ENCODE results near the gene TACC3. TPM values are rescaled to one million over a fixed set of nuclear protein-coding genes. Genes with fewer than 3 reads are reported as not detected.
A peak's percentile ranks its signal among the peaks of the same experiment; 100 is the strongest.

TACC3 gene
- total RNA-seq, 1 experiment from 2014 or later, result 207 TPM

- no peak for TF ChIP-seq ZNF281 (CRISPR knock-in tag; IDR thresholded peaks at IDR 0.05)
- TF ChIP-seq JAZF1 (CRISPR knock-in tag; IDR thresholded peaks at IDR 0.05), result no peak
- TF ChIP-seq NR1H2 (CRISPR knock-in tag; IDR thresholded peaks at IDR 0.05), result no peak
- TF ChIP-seq HMGA2 (CRISPR knock-in tag; IDR thresholded peaks at IDR 0.05), result no peak
- no peak for TF ChIP-seq ZNF121 (CRISPR knock-in tag; IDR thresholded peaks at IDR 0.05)
- TF ChIP-seq ZMAT4 (CRISPR knock-in tag; IDR thresholded peaks at IDR 0.05), result no peak
- TF ChIP-seq HMGXB4 (CRISPR knock-in tag; IDR thresholded peaks at IDR 0.05), result no peak
- TF ChIP-seq SP1 (CRISPR knock-in tag; conservative IDR thresholded peaks at IDR 0.05), result no peak
- TF ChIP-seq ZNF219 (CRISPR knock-in tag; IDR thresholded peaks at IDR 0.05; ENCODE audit: borderline replicate concordance), result no peak
- no peak for TF ChIP-seq FOXJ3 (CRISPR knock-in tag; IDR thresholded peaks at IDR 0.05; ENCODE audit: borderline replicate concordance)
- TF ChIP-seq ETV6 (CRISPR knock-in tag; IDR thresholded peaks at IDR 0.05), result 0 out of 2 replicates have a peak, but pooled peaks have one; percentile 26
- TF ChIP-seq ZNF512 (CRISPR knock-in tag; IDR thresholded peaks at IDR 0.05; ENCODE audit: borderline replicate concordance), result no peak
- no peak for TF ChIP-seq PRRX2 (CRISPR knock-in tag; IDR thresholded peaks at IDR 0.05)
- no peak for TF ChIP-seq E2F5 (CRISPR knock-in tag; IDR thresholded peaks at IDR 0.05)
- TF ChIP-seq USF1 (CRISPR knock-in tag; IDR thresholded peaks at IDR 0.05), result no peak
These were observed 46.5 kb downstream of the TACC3 start (continued) for GRCh38 chr4:1767770-1768366.

GRCh38 chr4:1768367-1769034, 47.2 kb downstream of the TACC3 start:
- H3K4me3 Mint-ChIP-seq, result peak overlapping the region; percentile 59
- H3K9me3 Mint-ChIP-seq, result no peaks in the 10 kb centered on the region
- H3K4me1 Mint-ChIP-seq, result peaks cover 13% of the 10 kb centered on the region
- H3K27ac Mint-ChIP-seq, result peak overlapping the region; percentile 91; the same call in 1 of the 2 replicates
- H3K27me3 Mint-ChIP-seq (ENCODE audit: low read depth), result peaks cover 4% of the 10 kb centered on the region
- ATAC-seq (no peak), DNase-seq (ENCODE audit: low spot score) (no peak)
- POLR2A ChIA-PET, result interaction anchor here (0.6 to 1.2 kb wide), 3 partner anchors 9 to 203 kb away, joined by 3 to 13 read pairs (median 3); no protein-coding TSS in a partner anchor
- H3K36me3 Mint-ChIP-seq, result no peaks in the 10 kb centered on the region
- CTCF ChIA-PET, result interaction anchor here (0.5 to 5.7 kb wide), 50 partner anchors 7 to 1598 kb away, joined by 3 to 88 read pairs (median 5); partner anchors contain the start of genes FGFR3, GAK, LETM1 and SLBP
- TF ChIP-seq ELF4 (CRISPR knock-in tag; IDR thresholded peaks at IDR 0.05; ENCODE audit: low read depth) (no peak), ZMAT4 (CRISPR knock-in tag; IDR thresholded peaks at IDR 0.05) (no peak), NFYB (CRISPR knock-in tag; conservative IDR thresholded peaks at IDR 0.05; ENCODE audit: low read depth) (no peak), CDX4 (CRISPR knock-in tag; IDR thresholded peaks at IDR 0.05; ENCODE audit: borderline replicate concordance) (no peak), SP1 (CRISPR knock-in tag; conservative IDR thresholded peaks at IDR 0.05) (no peak), ATF6 (CRISPR knock-in tag; IDR thresholded peaks at IDR 0.05) (no peak), KAT7 (CRISPR knock-in tag; IDR thresholded peaks at IDR 0.05; ENCODE audit: borderline replicate concordance) (no peak), ZSCAN18 (CRISPR knock-in tag; IDR thresholded peaks at IDR 0.05) (no peak)

Measured in WTC11 (cell line).